Left lobe of liver (tissue), 2 donors: ENCODE measurements around the gene DEAF1. TPM values are rescaled to one million over a fixed set of nuclear protein-coding genes. Genes with fewer than 3 reads are reported as not detected.

ENCODE experiments used
- ATAC-seq: fragments of 200-7000 bp; cut with Tn5 transposase; one replicate; pipeline ENCODE4 v1.9.1; 2020; ENCODE audit warnings: mild to moderate bottlenecking, moderate library complexity
- DNase-seq: peaks from one replicate; pipeline ENCODE4 v3.0.0-alpha.2; 2020; ENCODE audit warnings: low spot score
- total RNA-seq: library from RNA; stranded (reverse); gene quantifications from one replicate; pipeline ENCODE4 v1.2.1, GENCODE V29; 2021
- donor health status: DM: no; HTN: no; CAD: no; lungs with moderate emphysema.
- donor health status: DM: no; HTN: yes; CAD: no.

Gene DEAF1
- total RNA-seq, 1 donor from 2014 or later = 14.8 TPM

DNA sequence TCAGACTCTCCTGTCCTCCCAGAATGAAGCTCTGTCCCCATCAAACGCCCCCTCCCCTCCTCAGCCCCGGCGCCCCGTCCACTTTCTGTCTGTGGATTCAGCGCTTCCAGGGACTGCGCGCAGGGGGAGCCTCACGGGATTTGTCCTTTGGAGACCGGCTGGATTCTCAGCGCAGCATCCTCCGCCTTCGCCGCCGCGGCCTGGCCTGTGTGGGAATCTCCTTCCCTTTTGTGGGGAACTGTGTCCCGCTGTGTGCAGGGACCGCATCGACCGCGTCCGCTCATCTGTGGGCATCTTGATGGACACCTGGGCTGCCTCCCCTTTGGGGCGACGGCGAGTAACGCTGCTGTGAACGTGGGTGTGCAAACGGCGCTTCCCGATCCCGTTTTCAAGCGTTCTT, 67.0 kb downstream of the DEAF1 start:
- ATAC-seq (no peak), DNase-seq (no peak)

GRCh38 chr11:627308-627576, 67.8 kb downstream of the DEAF1 start:
- DNase-seq = no peak

DNA sequence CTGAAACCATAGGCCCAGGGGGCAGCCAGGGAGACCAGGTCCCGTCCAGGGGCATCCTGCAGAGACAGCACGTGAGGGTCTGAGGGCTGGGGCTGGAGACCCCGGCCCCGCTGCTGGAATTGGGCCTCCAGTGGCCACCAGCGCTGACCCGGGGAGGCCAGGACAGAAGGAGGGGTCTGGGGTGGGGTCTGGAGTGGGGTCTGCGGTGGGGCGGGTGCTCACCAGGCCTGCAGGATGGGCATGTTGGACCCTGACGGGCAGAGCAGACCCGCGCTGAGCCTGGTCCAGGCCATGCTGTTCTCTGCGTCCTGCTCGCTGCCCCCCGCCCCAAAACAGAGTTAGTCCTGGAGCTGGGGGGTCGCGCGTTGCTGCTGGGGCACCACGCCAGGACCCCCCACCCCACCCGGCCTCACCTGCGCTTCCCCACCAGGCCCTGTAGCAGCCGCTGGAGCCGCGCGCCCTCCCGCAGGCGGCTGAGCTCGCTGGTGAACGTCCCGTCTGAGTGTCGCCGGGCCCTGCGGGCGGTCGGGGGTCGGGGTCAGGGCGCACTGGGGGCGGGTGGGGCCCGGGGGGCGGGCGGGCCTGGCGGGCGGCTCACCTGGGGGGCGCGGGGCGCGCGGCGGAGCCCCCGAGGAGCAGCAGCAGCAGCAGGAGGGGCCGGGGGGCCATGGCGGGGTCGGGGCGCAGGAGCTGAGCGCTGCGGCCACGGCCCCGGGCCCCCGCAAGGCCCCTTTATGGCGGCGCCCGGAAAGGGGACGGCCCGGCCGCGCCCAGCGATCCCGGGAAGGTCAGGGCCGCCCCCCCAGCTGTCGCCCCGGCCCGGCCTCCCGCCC, 68.3 kb downstream of the DEAF1 start, which contains the start of gene SCT:
Gene SCT, minus strand, starts transcription at position 707 of the 833 bp plus-strand sequence. Its CDS starts 38 bp downstream, at position 669.
- DNase-seq (peak; percentile 42), ATAC-seq (no peak)

More at GRCh38 chr11:627308-627576, 67.8 kb downstream of the DEAF1 start:
- no peak for ATAC-seq

GRCh38 chr11:625636-626268, 69.3 kb downstream of the DEAF1 start:
- DNase-seq (no peak), ATAC-seq (no peak)

- DNase-seq (peak; percentile 63), ATAC-seq (peak; percentile 75)
These were observed 70.1 kb downstream of the DEAF1 start, which contains the start of gene CDHR5 for GRCh38 chr11:624705-625635. TSS of gene CDHR5 (minus strand) at chr11:624955. CDS start at chr11:624902, 53 bp downstream.

GRCh38 chr11:623999-624704, 70.9 kb downstream of the DEAF1 start:
- peak; percentile 79 for ATAC-seq

GRCh38 chr11:623349-623869, 71.6 kb downstream of the DEAF1 start:
- DNase-seq (no peak), ATAC-seq (no peak)

More at GRCh38 chr11:623999-624704, 70.9 kb downstream of the DEAF1 start:
- peak; percentile 77 for DNase-seq

- ATAC-seq (no peak), DNase-seq (no peak)
These were observed 73.2 kb downstream of the DEAF1 start for GRCh38 chr11:621838-622237.

- DNase-seq (no peak), ATAC-seq (no peak)
These were observed 73.8 kb downstream of the DEAF1 start for GRCh38 chr11:620935-621814.

- ATAC-seq (no peak), DNase-seq (no peak)
These were observed 74.8 kb downstream of the DEAF1 start for GRCh38 chr11:620201-620600.

- DNase-seq = peak; percentile 48
- no peak for ATAC-seq
These were observed 75.4 kb downstream of the DEAF1 start for GRCh38 chr11:619628-620050.

DNA sequence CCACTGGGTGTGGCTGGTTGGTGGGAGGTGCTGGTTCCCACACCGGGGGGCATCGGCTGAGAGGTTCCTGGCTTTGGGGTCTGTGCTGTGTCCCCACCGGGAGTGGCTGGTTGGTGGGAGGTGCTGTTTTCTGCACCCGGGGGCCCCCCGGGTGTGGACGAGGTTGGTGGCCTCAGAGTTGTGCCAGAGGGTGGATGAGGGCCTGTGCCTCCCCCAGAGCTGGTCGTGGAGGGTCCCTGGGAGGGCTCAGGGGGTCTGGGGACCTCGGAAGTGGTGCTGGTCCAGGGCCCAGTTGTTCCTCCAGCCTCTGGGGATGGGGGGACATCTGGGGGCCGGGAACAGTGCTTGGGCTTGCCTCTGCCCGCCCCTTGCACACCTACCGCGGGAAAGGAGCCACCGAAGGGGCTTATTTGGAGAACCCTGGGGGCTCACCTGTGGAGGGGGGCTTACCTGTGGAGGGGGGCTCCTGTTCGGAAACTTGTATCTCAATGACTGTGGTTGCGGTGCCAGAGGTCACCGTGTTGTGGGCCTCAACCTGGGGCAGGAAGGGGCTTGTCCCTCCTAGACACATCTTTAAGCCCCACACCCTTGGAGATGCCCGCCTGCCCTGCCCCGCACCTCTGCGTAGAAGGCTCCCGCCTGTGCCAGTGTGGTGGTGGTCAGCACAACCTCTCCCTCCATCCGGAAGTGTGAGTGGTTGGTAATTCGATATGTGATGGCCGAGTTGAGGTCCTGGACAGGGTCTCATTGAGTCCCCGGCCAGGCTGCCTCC, 76.0 kb downstream of the DEAF1 start:
- ATAC-seq = no peak
- no peak for DNase-seq

DNA sequence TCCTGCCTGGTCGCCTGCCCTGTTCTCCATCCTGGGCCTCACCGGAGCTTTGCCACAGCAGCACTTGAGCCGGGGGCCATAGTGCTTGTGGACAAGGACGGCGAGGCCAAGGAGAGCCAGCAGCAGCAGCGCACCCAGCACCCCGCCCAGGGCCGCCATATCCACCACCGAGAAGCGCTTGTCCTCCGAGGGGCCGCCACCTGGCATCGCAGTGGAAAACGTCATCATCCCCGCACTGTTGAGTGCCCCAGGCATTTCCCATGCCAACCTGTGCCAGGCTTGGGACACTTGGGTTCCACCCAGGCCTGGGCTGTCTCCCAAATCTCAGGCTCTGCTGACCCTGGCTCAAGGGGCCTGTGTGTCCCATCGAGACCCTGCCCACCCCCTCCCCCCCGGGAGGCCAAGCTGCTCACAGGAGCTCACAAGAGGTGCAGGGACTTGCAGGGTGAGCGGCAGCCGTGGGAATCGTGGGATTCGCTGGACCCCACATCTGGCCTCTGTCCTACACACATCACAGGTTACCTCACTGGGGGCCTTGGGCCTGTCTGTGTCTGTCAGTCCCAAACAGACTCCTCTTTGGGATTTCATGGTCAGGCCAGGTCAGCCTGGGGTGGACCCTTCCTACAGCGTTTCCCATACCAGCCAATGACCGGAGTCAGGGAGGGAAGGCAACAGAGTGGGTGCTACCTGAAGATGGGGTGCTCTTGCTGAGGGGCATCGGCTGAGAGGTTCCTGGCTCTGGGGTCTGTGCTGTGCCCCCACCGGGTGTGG, 76.9 kb downstream of the DEAF1 start:
- ATAC-seq (no peak), DNase-seq (peak; percentile 51)

DNA sequence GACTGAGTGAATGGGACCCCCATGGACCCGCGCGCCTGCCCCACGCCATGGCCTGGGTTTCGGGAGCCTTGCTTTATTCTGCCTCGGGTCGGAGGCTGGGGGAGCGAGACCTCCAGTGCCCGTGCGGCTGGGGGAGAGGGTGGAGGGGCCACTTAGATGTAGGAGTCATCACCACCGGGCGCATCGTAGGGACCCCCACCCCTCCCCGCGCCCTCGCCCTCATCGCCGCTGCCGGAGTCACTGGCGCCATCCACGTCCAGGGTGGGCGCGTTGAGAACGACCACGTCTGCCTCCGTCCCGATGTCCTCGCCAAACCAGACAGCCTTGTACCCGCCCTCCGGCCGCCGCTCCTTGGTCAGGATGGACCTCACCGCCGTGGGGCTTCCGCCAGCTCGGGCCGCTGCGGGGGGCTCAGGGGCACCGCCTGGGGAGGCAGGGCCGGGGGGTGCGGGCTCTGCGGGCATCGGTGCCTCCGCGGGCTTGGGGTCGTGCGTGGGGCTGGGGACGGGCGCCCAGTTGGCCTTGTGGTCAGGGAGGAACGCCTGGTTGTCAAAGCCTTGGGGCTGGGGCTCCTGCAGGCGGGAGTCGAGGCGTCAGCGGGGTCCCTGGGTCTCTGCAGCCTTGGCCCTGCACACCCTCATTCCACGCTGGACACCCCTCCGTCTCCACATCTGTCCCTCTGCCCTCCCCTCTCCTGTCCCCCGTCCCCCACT, 77.7 kb downstream of the DEAF1 start:
- ATAC-seq (no peak), DNase-seq (peak; percentile 52)

DNA sequence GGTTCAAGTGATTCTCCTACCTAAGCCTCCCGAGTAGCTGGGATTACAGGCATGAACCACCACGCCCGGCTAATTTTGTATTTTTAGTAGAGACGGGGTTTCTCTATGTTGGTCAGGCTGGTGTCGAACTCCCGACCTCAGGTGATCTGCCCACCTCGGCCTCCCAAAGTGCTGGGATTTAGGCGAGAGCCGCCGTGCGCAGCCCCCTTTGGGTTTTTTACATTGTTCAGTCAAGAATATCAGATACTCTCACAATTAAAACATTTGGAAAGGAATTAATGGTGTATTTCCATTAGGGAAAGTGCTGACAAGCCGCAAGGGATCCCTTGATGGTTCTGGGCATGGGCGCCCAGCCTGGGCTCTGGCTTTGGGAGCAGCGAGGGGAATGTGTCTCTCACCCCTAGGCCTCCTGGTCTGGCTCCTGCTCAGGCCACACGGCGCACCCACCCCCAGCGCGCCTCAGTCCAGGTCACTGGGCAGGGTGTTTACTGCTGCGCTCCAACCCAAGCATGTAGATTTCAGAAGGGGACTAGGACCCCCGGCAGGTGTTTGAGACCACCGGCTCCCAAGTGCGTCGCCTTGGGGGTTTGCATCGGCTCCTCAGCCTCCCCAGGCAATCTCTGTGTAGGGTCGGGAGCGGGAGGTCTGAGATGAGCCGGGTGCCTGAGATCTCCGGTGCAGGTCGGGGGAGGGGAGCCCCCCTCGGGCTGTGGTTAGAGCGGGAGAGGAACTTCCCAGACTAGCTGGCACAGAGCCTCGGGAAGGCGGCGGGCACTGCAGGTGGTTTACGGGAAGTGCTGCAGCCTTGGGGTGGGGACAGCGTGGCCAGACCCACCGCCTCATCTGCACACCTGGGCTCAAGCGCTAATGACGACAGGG, 78.5 kb downstream of the DEAF1 start:
- DNase-seq (peak; percentile 59), ATAC-seq (no peak)
